Measurements from ENCODE around the gene UPK2.
A peak's percentile ranks its signal among the peaks of the same experiment; 100 is the strongest.

The UPK2 gene

DNA sequence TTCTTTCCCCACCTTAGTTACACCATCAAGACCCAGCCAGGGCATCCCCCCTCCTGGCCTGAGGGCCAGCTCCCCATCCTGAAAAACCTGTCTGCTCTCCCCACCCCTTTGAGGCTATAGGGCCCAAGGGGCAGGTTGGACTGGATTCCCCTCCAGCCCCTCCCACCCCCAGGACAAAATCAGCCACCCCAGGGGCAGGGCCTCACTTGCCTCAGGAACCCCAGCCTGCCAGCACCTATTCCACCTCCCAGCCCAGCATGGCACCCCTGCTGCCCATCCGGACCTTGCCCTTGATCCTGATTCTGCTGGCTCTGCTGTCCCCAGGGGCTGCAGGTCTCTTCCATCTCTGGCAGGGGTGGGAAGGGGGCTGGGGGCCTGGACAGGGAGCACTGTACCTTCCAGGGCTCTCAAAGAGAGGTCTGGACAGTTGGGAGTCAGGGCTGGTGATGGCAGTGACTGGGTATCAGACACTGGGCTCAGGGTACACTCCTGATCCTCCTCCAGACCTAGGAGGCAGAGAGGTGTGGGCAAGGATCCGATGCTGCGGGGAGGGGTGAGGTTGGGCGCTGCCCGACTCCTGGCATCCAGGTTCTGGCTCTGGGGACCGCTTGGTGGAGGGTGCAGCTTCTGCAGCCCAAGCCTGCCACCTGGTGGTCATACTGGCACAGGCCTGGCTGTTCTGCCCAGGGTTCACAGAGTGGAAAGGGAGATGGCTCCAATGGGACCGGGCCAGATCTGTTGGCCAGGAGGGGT lies at the start of gene UPK2:
TSS of gene UPK2 (plus strand) at position 205 of the 753 bp plus-strand sequence. CDS start at position 258, 53 bp downstream.
- peak in 57 of 58 donors; percentile 12 to 91 (median 76) for DNase-seq

DNA sequence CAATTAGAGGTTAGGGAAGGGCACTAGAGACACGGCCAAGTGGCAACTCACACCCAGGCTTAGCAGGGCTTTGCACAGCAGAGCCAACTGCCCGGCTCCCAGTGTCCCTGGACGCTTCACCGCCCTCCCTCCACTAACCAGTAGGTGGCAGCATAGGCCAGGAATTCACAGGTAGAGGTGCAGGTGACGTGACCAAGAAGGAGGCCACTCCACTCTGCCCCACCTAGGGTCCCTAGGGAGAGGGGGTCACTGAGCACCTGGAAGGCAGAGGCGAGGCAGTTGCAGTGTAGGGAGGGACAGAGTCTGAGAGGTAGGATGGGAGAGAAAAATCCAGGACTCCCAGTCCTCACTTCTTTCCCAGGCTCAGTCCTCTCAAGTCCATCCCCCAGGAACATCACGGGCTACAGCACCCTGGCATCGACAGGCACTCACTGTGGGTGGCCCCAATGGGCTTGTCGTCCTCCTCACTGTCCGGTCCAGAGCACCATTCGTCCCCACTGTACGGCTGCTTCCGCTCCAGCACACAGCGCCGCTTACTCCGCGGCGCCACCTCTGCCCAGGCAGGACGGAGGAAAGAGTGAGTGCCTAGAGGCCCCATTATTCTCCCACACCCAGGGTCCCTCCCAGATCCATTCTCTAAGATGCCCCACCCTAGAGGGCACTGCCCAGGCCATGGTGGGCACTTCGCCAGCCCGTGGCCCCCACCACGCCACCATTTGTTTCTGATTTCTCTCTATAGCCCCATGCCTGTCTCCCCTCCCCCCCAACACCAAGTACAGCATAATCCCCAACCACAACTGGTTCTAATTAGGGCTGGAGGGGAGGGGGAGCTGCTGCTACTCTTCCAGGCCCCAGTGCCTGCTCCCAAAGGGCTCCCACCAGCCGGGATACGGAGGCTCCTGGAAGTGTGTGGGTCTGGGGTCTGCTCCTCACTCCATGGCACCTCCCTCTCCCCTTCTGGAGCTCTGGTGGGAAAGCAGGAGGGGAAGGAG lies 48.8 kb upstream of the UPK2 start:
- peak in 57 of 58 donors; percentile 32 to 89 (median 74) for DNase-seq

DNA sequence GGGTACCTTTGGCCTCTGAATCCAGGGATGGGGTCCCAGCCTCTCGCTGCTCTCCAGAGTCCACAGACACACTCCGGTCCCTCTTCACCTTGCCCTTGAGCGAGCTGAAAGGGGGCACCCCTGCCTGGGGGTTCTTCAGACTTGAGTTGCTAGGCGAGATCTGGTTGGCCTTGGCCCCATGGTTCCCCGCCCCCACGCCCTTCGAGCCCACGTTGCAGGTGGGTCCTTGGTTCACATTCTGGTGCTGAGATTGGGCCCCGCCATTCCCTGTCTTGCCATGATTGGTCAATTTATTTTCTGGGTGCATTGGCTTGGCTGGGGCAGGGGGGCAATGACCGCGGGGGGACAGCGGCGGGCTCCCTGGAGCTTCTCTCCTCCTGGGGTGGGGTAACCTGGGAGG lies 47.8 kb upstream of the UPK2 start:
- DNase-seq = no peak

DNA sequence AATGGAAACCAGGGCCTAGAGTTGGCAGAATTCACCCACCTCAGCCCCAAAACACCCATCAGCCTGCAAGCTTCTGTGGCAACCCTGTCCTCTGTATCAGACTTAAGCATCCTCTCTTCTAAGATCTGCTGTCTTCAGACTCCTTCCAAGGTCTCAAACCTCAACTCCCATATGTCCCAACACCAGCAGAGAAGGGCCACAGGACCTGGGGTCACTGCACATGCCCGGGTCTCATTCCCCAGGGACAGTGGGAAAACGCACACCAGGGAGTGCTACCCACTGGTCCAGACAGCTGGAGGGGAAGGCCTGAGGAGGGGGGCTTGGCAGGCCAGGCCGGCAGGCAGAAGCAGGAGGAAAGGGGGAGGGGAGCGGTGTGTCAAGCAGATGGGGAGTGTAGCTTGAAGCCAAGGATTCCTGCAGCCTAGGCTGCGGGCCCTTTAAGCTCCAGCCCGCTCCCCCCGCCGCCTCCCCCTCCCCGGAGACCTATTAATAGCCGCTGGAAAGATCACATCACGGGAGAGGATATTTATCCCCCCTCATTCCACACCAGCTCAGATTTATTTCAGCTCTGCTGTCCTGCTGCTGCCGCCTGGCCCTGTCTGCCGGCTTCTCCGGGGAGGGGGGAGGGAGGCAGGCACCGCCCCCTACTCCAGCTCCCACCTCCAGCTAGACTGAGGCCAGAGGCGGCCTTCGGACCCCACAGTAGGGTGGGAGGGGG lies 47.0 kb upstream of the UPK2 start:
- peak in 48 of 58 donors; percentile 26 to 75 (median 56) for DNase-seq

DNA sequence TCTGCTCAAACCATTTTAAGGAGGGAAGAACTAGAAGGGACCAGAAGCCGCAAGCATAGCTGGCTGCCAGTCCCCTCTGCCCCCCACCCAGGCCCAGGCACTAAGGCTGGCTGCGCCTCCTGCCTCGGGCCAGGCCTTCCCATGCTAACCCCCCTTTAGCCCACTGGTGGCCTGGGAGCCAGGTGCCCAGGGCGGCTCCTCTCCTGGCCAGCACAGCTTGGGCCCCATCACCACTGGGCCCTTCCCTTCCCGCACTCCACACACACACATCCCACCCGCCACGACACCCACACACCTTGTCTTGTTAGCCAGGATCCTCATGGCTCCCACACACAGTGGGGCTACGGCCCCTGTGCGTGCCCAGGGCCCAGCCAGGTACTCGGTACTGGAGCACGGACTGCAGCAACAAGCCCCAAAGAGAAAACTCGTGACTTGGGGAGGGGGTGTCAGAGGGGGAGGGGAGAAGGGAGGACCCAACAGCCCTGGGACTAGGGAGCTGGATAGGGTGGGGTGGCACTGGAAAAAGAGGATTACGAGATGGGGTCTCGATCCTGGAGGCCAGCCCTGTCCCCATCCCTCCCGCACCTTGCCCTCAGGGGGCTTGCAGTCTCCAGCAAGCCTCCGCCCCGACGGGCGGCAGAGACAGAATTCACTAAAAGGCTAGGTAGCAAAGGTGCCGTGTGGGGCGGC lies 46.3 kb upstream of the UPK2 start:
- DNase-seq = no peak

DNA sequence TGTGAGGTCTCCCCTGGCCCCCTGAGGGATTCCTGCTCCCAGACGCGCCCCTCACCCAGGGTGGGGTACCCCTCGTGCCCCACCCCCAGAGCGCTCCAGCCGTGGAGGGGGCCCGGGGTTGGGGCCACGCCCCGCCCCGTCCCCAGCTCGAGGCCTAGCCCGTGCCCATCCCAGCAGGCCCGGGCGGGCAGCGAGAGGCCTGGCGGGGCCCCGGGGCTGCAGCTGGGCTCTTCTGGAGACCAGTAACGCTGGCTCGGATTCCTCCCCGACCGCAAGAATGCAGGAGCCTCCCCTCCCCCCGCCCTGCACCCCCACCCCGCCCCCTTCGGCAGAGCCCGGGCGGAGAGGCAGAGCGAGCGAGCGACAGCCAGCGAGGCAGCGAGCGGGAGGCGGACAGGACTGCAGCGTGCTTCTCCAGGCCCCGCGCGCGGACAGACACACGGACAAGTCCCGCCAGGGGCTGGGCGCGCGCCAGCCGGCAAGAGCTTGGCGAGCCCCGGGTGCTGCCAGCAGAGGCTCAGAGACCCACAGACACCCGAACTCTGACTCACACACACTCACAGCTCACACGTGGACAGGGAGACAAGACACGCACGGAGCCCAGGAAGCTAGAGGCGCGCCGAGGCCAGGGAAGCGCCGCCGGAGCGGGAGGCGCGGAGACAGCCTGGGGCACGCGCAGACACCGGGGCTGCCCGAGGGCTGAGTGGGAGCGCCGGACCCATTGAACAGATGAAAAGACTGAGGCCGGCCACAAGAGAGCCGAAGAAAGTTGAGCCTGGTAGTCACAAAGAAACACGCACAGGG lies 45.6 kb upstream of the UPK2 start:
- peak in 42 of 58 donors; percentile 25 to 80 (median 48) for DNase-seq

DNA sequence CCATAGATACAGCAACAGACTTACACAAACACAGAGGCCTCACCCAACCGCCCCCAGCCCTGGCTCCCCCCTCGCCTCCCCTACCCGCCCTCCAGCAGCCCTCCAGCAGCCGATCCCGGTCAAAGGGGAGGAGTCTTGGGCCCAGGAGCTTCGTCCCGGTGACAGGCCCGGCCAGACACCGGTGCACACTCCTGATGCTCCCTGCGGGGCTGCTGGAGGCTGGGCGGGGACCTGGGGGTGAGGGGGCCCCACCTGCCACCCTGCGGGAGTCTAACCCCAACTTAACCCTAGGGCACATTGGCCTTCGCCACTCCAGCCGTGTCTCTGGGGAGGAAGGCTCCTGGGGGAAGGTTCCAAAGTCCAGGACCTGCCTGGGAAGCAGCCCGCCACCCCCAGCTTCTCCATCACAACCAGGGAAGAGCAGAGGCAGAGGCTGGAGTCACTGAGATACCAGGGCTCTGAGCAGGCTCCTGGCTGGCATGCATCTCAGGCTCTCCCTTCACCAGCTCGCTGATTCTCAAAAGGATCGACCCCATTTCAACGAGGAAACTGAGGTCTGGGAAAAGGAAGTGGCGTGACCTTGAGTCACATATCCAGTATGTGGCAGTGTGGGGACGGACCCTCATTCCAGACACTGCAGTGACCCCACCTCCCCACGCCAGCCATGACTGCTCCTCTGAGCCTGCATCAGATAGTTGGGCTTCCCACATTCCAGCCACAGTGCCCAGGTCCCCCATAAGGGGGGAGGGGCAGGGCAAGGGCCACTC lies 44.8 kb upstream of the UPK2 start:
- no peak for DNase-seq

DNA sequence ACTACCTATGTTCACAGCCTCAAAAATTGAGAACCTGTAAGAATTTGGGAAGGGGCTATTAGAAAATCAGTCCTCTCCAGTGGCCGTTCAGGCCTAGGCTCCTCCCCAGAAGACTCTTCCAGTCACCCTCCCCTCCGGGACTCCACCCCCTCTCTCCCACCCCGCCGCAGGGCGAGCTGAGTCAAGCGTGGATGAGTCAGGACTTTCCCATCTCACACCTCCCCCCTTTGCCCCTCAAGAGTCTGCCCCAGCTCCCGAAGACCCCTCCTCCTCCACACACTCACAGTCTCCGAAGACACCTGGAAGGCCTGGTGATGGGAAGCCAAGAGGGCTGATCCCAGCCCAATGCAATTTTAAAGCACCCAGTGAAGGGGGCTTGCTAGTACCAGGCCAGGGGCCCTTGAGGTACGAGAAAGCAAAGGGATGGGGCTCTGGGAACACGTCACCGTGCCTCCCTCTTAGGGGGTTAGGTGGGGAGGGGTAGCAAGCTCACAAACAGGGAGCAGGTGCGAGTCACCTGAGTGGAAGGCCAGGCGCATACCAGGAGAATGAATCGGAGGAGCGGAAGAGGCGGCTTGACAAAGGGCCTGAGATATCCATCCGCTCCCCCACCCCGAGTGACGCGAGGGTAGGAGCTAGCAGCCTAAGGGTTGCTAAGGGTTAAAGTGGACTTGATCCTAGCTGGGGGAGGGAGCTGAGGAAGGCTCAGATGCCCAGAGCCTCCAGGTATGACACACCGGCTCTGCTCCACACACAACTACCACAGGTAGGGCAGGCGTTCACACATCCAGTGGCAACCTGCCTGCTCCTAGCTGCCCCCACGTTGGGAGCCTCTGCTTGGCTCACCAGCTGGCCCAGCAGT lies 44.0 kb upstream of the UPK2 start:
- peak in 28 of 58 donors; percentile 12 to 74 (median 42) for DNase-seq

DNA sequence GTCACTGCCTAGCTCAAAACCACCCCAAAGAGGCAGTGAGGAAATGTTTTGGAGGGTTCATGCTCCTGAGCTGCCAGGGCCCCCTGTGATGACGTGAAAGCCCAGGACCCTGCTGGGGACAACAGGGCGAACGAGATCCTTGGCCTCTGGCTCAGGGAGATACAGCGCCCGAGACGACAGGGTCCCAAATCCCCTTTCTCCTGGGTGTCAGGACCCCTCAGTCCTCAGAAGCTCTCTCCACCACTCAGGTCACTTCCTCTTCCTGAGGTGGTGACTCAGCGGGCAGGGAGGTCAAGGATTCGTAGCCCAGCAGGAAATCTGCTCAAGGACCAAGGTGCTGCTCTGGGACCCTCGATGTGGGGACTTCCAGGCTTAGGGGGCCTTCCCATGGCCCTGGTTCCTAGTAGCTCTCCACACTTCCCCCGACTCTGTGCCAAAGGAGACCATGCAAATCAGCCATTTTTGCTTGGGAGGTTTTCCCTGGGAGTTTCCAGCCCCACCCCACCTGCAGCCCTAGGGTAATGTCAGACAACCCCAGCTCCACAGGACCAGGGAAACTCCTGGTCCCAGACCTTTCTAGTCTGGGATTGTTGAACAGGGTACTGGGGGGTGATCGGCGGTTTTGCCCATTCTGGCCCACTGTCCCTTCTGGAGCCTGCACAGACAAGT lies 43.2 kb upstream of the UPK2 start:
- no peak for DNase-seq

DNA sequence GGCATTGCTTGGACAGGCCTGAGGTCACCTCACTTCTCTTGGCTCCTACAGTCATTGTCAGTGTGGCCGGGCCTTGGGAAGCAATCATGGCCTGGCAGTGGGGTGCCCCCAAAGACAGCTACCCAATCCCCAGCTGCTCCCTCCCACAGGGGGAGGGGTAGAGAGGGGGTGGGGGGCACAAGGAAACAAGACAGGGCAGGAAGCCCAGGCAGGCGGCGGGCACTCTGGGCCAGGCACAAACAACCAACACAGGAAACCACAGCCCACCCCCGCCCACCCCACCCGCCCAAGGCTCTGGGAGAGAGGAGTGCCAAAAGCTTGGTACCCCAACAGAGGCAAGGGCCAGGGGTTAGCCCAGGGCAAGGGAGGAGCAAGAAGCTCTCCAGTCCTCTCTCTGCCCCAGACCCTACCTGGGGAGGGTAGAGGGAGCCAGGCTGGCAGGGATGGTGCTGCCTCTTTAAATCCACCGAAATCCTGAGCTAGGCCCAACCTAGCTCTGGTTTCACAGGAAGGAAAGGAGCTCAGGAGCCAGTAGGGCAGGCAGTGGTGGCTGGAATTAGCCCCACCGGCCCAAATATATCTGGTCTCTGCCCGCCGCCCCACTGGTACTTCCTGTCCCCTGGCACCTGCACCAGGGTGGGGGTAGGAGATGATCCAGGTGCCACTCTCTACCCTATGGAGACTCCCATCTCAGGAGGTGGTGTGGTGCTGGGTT lies 42.5 kb upstream of the UPK2 start:
- DNase-seq = peak in 47 of 58 donors; percentile 17 to 74 (median 53)

DNA sequence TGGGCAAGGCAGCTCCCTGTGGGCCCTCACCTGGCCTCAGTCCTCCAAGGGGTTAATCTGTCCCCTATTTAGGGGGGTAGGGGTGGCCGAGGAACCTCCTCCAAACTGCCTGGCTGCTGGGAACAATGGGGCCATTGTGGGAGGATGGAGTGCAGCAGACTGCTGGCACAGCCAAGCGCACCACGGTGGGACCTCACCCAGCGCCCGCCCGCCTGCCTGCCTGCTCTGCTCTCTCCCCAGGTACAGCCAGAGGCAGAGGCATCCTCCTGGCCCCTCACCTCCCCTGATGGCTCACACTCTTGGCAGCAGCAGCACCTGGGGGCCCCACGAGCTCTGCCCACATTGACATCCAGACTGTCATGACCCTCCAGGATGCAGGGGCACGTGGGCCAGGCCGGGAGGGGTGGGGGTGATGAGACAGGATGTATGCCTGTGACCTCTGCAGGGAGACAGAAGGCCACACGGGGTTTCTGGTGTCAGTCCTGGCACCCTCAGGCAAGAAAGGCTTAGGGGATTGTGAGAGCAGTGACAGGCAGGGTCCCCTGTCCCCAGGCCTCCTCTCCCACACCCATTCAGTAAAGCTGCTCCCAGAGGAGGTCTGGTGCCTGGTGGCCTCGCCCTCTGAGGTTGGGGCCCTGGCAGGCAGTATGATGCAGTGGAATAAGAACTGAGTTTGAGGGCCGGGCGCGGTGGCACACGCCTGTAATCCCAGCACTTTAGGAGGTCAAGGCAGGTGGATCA lies 41.8 kb upstream of the UPK2 start:
- DNase-seq = peak in 43 of 58 donors; percentile 22 to 77 (median 54)

DNA sequence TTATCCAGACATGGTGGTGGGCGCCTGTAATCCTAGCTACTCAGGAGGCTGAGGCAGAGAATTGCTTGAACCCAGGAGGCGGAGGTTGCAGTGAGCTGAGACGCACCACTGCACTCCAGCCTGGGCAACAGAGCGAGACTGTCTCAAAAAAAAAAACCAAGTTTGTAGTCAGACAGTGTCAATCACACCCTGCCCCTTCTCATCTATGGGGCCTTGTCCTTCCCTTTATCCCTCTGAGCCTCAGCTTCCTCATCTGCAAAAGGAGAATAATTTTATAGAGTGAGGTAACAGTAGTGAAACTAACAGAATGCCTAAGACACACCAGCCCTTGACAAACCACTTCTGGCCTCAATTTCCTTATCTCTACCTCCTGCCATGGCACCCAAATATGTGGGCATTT lies 41.1 kb upstream of the UPK2 start:
- no peak for DNase-seq

DNA sequence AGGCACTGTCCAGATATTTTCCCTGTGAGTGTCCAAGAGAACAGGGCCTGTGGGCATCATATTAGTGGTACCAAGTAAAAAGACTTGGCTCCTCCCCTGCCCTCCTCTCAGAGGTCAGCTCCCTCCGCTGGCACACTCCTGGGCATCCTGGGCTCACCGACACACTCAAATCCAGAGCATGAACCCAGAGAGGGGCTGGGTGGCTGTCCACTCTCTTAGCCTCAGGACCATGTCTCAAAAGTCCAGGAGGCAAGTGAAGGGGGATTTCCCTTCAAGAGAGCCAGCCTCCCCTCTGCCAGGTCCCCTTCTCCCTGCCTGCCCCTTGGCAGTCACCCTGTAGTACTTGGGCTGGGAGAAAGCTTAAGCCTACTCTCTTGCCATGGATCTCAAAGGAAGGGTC lies 40.7 kb upstream of the UPK2 start:
- DNase-seq = no peak

DNA sequence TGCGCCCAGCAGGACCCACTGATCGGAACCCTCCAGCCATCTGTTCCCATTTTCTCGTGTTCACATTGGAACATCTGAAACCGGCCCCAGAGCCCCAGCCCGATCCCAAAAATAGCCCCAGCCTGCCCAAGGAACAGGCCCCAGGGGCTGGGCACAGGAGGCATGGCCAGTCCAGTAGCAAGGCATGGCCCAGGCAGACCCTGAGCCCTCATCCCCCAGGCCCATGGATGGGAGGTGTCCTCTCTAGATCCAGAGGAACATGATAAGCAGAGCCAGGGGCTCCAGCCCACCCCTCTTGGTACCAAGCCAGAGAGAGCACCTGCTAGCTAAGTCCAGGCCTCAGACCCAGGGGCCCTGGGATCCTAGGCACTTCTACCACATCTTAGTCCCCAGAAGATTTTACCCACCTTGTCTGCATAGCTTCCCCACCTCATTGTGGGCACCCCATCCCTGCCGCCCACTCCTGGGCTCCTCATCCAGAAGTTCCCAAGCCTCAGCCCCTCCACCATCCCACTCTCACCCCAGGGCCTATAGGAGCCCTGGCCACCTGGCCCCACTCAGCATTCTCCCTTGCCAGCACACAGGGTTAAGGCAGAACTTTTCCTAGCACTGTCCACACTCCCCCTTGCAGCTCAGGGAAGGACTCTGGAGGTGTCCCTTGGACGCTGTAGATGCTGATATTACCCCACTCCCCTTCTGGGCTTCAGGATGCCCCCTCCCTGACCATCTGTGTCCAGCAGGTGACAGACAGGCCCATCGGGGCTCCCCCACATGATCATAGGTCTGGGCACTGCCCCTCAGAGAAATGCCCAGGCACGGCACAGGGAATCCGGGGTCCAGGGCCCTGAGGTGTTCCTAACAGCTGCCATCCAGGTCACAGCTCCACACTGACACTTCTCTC lies 39.9 kb upstream of the UPK2 start:
- DNase-seq = no peak

DNA sequence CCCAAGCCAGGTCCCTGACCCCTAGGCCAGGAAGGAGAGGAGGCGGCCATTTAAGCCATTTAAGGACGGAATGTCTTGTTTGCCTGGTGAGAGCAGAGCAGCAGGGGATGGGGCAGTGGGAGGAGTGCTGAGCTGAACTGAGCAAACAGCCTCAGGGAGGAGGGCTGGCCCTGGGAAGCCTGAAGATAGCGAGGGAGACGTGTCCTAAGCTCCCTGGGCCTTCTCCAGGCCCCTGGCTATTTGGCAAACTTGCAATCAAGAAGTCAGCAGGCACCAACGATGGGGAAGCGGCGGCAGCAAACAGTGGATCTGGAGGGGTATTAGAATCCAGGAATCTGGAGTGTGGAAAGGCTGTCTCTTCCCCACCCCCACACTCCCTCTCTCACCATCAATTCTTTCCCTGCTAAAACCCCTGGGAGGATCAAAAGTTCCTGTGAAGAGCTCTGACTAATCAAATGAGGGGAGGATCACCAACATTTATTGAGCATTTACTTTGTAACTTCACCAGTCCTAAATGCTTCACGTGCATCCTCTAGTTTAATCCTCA lies 39.2 kb upstream of the UPK2 start:
- DNase-seq = peak in 1 of 58 donors; percentile 24
